DMS79 (cell line): Measurements from ENCODE around the gene AP5B1.
"Not testable (repeated sequence)": the region's sequence is repeated elsewhere in the genome, so short reads cannot be mapped to it uniquely, and the experiment has no call there.

Experiments
- DNase-seq: peaks from one replicate; lab custom pipeline; 2025; lab: John Stamatoyannopoulos, UW

The AP5B1 gene

GRCh38 chr11:65786008-65786785, 5.4 kb upstream of the AP5B1 start:
- DNase-seq, result no peak

GRCh38 chr11:65785319-65786007, 4.7 kb upstream of the AP5B1 start:
- DNase-seq, result no peak

GRCh38 chr11:65782816-65783228, 2.0 kb upstream of the AP5B1 start:
- DNase-seq, result no peak

GRCh38 chr11:65781962-65782815, 1.4 kb upstream of the AP5B1 start:
- no peak for DNase-seq

GRCh38 chr11:65781152-65781961, 581 bp upstream of the AP5B1 start:
- no peak for DNase-seq

- peak; percentile 41 for DNase-seq
Observed at GRCh38 chr11:65779919-65780769, 632 bp downstream of the AP5B1 start.

- no peak for DNase-seq
Observed at GRCh38 chr11:65779669-65779918, 1.2 kb downstream of the AP5B1 start.

GRCh38 chr11:65778901-65779668, 1.7 kb downstream of the AP5B1 start:
- no peak for DNase-seq

- DNase-seq, result no peak
Observed at GRCh38 chr11:65778431-65778900, 2.3 kb downstream of the AP5B1 start.

GRCh38 chr11:65777821-65778361, 2.9 kb downstream of the AP5B1 start:
- DNase-seq, result no peak

GRCh38 chr11:65777241-65777640, 3.5 kb downstream of the AP5B1 start:
- no peak for DNase-seq

- no peak for DNase-seq
Observed at GRCh38 chr11:65776710-65777141, 4.0 kb downstream of the AP5B1 start.

- no peak for DNase-seq
Observed at GRCh38 chr11:65776196-65776595, 4.6 kb downstream of the AP5B1 start.

- DNase-seq, result no peak
Observed at GRCh38 chr11:65774525-65775306, 6.1 kb downstream of the AP5B1 start.

GRCh38 chr11:65773784-65774411, 6.9 kb downstream of the AP5B1 start:
- no peak for DNase-seq

- DNase-seq, result no peak
Observed at GRCh38 chr11:65771589-65772112, 9.1 kb downstream of the AP5B1 start.

- DNase-seq, result no peak
Observed at GRCh38 chr11:65770951-65771567, 9.7 kb downstream of the AP5B1 start.

- DNase-seq, result not testable (repeated sequence)
Observed at GRCh38 chr11:65767806-65768205, 13.0 kb downstream of the AP5B1 start.
